NK-92 treated with Interleukin-12 subunit alpha and Interleukin-12 subunit beta, amount 100 ng/mL, for 24 hours (cell line): Measurements from ENCODE around the gene NAV2.
A peak's percentile ranks its signal among the peaks of the same experiment; 100 is the strongest.
"Not testable (repeated sequence)": the region's sequence is repeated elsewhere in the genome, so short reads cannot be mapped to it uniquely, and the experiment has no call there.

ENCODE experiments used
- DNase-seq: peaks from one replicate; lab custom pipeline; 2025; lab: John Stamatoyannopoulos, UW

Gene NAV2

GRCh38 chr11:19895037-19895436 is 182.4 kb downstream of the NAV2 start:
- not testable (repeated sequence) for DNase-seq

- no peak for DNase-seq
These were observed 183.1 kb downstream of the NAV2 start for GRCh38 chr11:19895776-19896175.

GRCh38 chr11:19903620-19904069 is 191.0 kb downstream of the NAV2 start:
- peak; percentile 20 for DNase-seq

DNA sequence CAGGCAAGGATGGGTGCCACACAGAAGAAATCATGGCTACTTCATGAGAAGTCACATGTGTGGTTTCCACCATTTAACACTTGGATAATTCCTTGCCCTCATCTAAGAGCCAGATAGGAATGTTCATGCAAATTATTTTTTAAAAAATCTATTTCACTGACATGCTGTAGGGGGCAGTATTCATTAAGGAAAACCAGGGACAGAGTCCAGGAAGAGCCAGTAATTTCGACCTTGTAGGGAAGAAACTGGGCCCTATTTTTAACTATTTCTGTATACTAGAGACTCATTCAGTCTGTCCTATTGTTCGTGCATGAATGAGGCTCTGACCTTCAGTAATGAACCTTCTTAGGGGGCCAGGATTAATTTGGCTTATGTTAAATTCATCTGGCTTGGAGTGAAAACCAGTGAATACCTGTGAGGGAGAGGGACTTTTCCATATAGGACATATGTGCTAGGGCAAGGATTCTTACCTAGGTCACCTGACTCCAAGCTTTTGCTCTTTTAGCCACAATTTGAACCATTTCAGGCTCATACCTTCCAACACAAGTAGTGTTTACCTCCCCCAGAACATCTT is 192.7 kb downstream of the NAV2 start:
- no peak for DNase-seq

- no peak for DNase-seq
These were observed 193.5 kb downstream of the NAV2 start for GRCh38 chr11:19906126-19906525.

- DNase-seq = no peak
These were observed 194.5 kb downstream of the NAV2 start for GRCh38 chr11:19907008-19907579.

DNA sequence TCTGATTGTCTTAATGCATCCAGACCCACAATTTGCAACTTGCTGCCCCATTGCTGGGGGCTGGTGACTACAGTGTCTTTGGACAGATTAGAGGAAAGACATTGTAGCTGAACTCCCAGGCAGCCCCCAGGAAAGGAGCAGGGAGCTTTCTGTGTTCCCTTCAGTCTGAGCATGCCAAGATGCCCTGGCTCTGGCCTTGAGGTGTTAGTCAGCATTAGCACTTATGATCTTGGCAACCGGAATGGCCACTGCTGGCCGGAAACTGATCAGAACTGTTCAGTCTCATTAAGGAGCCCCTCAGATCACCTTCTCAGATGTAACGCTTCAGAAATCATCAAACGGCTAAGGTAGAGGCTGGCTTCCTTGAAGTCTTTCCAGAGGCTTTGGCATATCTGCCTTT is 195.2 kb downstream of the NAV2 start:
- no peak for DNase-seq

- no peak for DNase-seq
These were observed 198.3 kb downstream of the NAV2 start for GRCh38 chr11:19910931-19911330.

GRCh38 chr11:19912115-19912957 is 199.7 kb downstream of the NAV2 start:
- no peak for DNase-seq

DNA sequence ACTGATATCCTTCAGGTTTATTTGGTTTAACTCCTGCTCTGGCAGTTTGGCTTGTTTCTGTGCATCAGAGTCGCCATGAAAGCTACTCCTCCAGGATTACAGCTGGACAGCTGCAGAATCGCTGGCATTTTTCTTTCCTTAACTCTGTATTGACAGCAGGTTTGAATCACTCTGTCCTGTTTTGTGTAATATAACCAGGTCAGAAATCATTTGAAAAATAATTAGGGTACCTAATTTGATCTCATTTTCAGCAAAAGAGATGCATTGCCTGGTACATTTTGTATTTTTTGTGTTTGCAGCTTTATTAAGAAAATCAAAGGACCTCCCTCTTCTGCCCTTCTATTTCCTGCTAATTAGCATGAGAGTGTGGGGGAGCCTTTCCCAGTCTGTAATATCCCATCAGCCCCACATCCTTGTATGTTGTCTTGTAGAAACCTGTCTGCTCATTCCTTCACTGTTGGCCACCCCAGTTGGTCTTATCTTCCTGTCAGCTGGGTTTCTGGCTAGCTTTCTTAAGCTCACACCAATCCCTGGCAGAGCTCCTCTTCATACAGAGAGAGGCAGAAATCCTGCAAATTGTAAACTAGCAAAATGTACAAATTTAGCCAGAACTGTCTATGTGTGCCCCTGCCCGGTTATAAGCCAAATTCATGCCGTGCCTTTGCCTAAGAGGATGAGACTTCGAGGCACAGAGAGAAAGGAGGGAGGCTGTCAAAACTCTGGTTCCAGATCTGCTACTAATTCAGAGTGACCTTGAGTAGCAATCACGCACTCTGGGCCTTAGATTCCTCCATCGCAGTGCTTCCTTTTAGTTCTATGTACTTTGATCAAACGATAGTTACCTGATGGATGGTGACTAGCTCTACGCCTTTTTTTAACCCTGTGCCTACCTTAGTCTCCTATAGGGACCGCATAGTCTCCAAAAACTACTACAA is 200.6 kb downstream of the NAV2 start:
- no peak for DNase-seq

- DNase-seq = no peak
These were observed 201.2 kb downstream of the NAV2 start for GRCh38 chr11:19913893-19914249.

- DNase-seq = no peak
These were observed 203.2 kb downstream of the NAV2 start for GRCh38 chr11:19915808-19916207.

DNA sequence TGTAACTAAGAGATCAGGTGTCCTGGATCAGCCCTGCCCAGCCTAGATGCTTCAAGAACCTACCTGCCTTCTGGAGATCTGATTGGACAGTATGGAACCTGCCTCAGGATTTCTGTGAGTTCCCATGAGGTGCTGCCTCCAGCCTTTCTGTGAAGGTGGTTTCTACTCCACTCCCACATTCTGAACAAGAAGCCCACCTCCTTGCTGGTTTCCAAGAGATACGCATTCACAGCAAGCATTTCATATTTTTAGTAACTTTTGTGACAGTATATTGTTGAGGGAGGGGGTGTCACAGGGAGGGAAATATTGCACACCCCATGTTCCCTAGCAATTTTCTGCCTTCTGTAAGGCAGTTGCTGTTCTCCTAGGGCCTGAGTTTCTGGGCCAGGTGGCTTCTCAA is 204.4 kb downstream of the NAV2 start:
- DNase-seq = no peak

DNA sequence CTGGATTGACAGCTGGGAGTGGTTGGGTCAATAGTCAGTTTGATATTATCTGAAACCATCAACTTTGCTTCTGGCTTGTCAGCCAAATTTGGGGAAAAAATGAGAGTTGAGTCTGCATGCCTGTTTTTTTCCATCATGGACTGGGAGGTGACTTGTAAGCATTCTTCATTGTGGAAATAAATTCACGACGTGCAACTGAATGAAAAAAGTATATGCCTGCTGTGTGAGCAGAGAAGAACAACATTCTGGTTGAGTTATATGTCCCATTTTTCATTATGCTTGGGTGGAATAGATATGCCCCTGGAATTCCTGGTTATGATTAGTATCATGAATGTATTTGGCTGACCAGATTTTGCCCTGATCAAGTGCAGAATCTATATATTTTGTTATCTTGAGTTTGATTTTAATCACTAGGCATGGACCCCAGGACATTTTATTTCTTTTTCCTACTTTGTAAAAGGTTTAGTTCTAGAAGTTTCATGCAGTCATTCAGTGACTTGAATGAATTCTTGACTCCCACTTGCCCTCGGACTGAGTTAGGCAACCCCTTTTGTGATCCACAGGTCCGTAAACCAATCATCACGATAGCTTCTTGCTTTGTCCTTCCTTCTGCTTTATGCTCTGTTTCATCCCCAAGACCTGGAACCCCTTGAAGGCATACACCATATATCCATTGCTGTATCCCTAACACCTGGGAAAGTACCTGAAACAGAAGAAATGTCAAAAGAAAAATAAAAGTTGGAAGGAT is 205.8 kb downstream of the NAV2 start:
- DNase-seq = no peak

GRCh38 chr11:19919050-19919561 is 206.5 kb downstream of the NAV2 start:
- DNase-seq = no peak

- DNase-seq = no peak
These were observed 208.3 kb downstream of the NAV2 start for GRCh38 chr11:19920982-19921381.

GRCh38 chr11:19921976-19922688 is 209.5 kb downstream of the NAV2 start:
- no peak for DNase-seq

GRCh38 chr11:19922689-19923035 is 210.0 kb downstream of the NAV2 start:
- no peak for DNase-seq

DNA sequence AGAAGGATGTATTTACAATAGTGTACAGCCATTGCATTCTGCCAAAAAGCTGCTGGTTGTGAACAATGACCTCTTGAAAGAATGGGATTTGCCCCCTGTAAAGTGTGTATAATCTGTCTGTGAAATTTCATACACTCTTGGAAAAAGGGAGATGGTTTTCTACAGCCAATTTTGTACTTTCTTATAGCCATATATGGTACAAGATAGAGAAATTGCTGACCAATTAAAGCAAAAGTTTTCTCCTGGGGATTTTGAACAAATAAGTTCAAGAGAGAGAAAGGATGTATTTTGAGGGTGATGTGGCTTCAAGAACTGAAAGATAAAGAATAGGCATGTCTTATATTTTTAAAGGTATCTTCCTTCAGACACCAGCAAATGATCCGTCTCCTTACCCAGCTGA is 211.0 kb downstream of the NAV2 start:
- DNase-seq = no peak

- no peak for DNase-seq
These were observed 211.7 kb downstream of the NAV2 start for GRCh38 chr11:19924311-19924710.

GRCh38 chr11:19924716-19925115 is 212.1 kb downstream of the NAV2 start:
- DNase-seq = no peak
